Embryonic facial prominence (tissue), 1 donor: Measurements from ENCODE around the gene CAMK1D.
"Not testable (repeated sequence)": the region's sequence is repeated elsewhere in the genome, so short reads cannot be mapped to it uniquely, and the experiment has no call there.

Experiments
- DNase-seq: peaks from one replicate; pipeline ENCODE4 v3.0.0-alpha.2; 2016; ENCODE audit errors: extremely low spot score

Gene CAMK1D

GRCh38 chr10:12699781-12700556 is 350.6 kb downstream of the CAMK1D start:
- no peak for DNase-seq

DNA sequence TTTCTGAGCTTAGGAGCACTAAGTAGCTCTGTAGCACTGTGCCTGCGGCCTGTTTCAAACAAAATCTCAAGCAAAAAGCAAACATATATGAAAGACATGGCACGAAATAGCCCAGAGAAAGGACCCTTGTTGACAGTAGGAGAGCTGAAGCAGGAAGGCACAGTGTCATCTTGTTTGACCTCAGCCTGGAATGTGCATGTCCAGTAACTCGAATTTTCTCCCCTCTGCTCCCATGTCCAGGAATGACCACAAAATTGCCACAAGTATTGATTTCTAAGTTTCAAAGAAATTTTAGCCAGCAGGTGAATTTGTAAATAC is 351.2 kb downstream of the CAMK1D start:
- DNase-seq: no peak

DNA sequence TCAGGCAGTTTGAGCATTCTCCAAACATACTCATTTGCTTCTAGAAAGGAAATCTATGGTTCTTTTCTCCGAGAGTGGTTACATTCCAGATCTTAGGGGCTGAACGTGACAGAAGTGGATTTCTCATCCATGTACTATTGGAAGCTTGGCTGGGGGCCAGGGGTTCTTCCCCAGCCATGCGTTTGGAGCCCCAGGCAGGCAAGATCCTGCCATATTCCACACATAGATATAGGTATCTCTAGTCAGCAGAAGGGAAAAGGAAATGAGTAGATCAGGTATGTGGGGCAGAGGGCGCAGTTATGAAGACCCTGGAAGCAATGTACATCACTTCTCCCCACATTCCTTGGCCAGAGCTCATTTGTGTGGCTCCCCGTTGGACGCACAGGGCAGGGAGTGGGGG is 352.3 kb downstream of the CAMK1D start:
- no peak for DNase-seq

DNA sequence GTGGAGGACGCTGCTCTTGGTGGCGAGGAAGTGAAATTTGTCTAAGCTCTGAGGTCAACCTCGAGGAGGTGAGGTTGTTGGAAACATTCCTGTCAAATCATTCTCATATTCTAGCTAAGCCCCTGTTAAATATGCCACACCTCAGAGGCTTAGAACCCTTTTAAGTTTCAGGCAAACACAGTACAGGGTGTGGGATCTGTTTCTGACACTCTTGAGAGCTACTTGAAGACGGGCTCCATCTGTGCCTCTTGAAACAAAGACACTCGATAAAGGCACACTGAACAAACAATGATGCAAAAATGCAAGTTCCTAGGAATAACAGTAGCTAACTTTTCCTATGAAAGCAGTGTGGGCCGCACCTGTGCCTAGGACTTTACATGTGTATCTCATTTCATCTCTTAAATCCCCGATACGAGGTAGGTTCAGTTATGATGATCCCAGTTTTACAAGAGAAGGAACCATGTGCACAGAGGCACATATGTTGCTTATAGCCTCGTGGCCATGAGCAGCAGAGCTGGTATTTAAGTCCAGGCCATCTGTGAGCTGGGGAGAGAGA is 352.9 kb downstream of the CAMK1D start:
- no peak for DNase-seq

- no peak for DNase-seq
Observed at GRCh38 chr10:12703126-12703525, 353.8 kb downstream of the CAMK1D start.

- DNase-seq: no peak
Observed at GRCh38 chr10:12703813-12704212, 354.5 kb downstream of the CAMK1D start.

GRCh38 chr10:12704488-12704887 is 355.1 kb downstream of the CAMK1D start:
- no peak for DNase-seq

- no peak for DNase-seq
Observed at GRCh38 chr10:12705943-12706342, 356.6 kb downstream of the CAMK1D start.

- DNase-seq: no peak
Observed at GRCh38 chr10:12707461-12708185, 358.3 kb downstream of the CAMK1D start.

DNA sequence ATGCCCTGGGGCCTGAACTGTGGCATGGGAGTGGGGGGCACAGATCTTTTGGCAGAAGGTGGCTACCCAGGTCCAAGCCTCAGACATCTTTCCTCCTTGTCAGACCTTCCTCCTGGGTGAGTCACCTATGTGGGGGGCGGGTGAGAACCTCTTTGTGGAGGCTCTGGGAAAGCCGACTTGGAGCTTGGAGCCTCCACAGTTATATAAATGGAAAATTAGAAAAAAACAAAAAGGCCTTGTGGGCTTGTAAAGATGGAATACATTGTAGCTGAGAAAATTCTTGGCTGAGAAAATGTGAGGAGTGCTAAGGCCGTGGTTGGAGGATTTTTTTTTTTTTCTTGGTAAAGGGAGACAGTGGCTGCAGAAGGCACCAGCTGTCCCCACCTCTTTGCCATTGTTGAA is 359.7 kb downstream of the CAMK1D start:
- DNase-seq: no peak

- peak; percentile 49 for DNase-seq
Observed at GRCh38 chr10:12709521-12709963, 360.2 kb downstream of the CAMK1D start.

GRCh38 chr10:12710157-12710556 is 360.8 kb downstream of the CAMK1D start:
- DNase-seq: no peak

DNA sequence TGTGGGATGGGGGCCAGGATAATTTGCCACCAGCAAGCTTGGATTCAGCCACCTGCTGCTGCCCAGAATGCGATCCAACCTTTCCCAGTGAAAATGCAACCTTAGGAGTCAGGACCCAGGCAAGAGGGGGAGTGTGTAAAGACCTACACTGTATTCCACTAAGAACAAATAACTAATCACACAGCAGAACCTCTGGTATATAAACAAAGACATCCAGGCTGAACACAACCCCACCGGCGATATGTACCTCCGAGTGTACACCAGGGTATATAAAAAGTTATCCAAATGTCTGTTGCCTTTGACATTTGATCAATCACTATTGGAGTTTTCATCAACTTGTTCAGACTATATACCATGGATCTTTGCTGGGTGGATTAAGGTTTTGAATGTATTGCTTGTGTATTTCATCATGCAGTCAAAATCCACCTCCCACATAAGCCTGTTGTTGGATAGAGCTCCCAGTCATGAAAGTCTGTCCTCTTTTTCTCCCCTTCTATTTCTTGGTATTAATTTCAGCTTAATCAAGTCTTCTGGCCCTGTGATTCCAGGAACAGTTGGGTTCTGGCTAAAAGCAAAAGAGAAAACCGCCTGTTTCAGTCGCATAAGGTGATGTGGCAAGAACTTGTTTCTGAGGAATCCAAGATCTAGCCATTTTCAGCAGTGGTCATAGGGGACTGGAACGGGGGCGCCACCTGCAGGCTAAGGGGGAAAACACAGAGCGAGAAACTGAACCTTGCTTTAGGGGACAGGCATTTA is 361.4 kb downstream of the CAMK1D start:
- DNase-seq: peak; percentile 64

- DNase-seq: no peak
Observed at GRCh38 chr10:12711350-12711708, 362.0 kb downstream of the CAMK1D start.

GRCh38 chr10:12712293-12712983 is 363.1 kb downstream of the CAMK1D start:
- no peak for DNase-seq

DNA sequence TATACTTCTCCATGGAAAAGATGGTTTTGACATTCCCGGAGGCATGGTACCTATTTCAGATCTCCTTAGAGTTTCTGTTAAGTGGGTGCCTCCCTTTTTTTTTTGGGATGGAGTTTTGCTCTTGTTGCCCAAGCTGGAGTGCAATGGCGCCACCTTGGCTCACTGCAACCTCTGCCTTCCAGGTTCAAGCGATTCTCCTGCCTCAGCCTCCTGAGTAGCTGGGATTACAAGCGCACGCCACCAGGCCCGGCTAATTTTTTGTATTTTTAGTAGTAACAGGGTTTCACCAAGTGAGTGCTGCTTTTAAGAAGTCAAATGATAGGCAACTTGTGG is 363.6 kb downstream of the CAMK1D start:
- DNase-seq: not testable (repeated sequence)

DNA sequence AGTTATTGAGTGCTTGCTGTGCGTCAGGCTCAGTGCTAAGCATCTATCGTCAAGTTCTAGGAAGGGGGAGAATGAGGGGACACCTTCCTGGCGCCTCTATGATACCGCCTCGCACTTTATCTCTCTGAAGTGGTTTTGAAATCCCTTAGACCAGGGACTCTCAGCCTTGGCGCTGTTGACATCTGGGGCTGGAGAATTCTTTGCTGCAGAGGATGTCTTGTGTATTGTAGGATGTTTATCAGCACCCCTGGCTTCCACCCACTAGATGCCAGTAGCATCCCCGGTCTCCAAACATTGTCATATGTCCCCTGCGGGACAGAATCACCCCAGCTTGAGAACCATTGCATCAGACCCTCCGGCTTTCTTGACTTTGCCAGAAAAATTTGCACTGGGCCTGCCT is 366.7 kb downstream of the CAMK1D start:
- no peak for DNase-seq

GRCh38 chr10:12717981-12718707 is 368.8 kb downstream of the CAMK1D start:
- no peak for DNase-seq

GRCh38 chr10:12719365-12719764 is 370.0 kb downstream of the CAMK1D start:
- DNase-seq: no peak

- peak; percentile 46 for DNase-seq
Observed at GRCh38 chr10:12720217-12720981, 371.1 kb downstream of the CAMK1D start.
